RWPE2 (cell line): ENCODE measurements around the gene ABCC4.

Source experiments
- ATAC-seq: fragments of 200-7000 bp; cut with Tn5 transposase; 3 replicates; pipeline ENCODE4 v1.9.1; 2021; ENCODE audit warnings: low read depth
- DNase-seq: peaks from one replicate; pipeline ENCODE4 v3.0.0-alpha.2; 2020; ENCODE audit warnings: low spot score
- H3K27ac ChIP-seq: fragments of 450-650 bp; 2 replicates; pipeline ENCODE4 v1.5.1; 2017; ENCODE audit warnings: mild to moderate bottlenecking; ENCODE audit not compliant: poor library complexity, severe bottlenecking
- H3K27me3 ChIP-seq: fragments of 250-450 bp; sonication (Bioruptor Pico); 2 replicates; pipeline ENCODE4 v1.5.1; 2021; ENCODE audit warnings: mild to moderate bottlenecking, moderate library complexity; ENCODE audit not compliant: insufficient read depth, poor library complexity, severe bottlenecking
- H3K36me3 ChIP-seq: fragments of 250-450 bp; sonication (Bioruptor Pico); 2 replicates; pipeline ENCODE4 v1.5.1; 2020; ENCODE audit warnings: low read depth, mild to moderate bottlenecking, moderate library complexity
- H3K4me1 ChIP-seq: fragments of 250-450 bp; sonication (Bioruptor Pico); 2 replicates; pipeline ENCODE4 v1.5.1; 2021; ENCODE audit warnings: mild to moderate bottlenecking, moderate library complexity; ENCODE audit not compliant: insufficient read depth, poor library complexity, severe bottlenecking
- H3K4me3 ChIP-seq: fragments of 250-450 bp; sonication (Bioruptor Pico); 2 replicates; pipeline ENCODE4 v1.5.1; 2021; ENCODE audit warnings: mild to moderate bottlenecking, moderate library complexity; ENCODE audit not compliant: severe bottlenecking
- H3K9me3 ChIP-seq: fragments of 250-450 bp; sonication (Bioruptor Pico); 2 replicates; pipeline ENCODE4 v1.5.1; 2021; ENCODE audit warnings: mild to moderate bottlenecking, moderate library complexity; ENCODE audit not compliant: severe bottlenecking
- CTCF ChIP-seq: fragments of 450-650 bp; IDR thresholded peaks from one replicate; pipeline ENCODE4 v1.5.1; 2017; ENCODE audit warnings: mild to moderate bottlenecking, moderate library complexity; ENCODE audit not compliant: poor library complexity, severe bottlenecking

ABCC4 gene

GRCh38 chr13:95261956-95262355, 39.3 kb downstream of the ABCC4 start:
- Histone ChIP-seq H3K36me3 (no peaks in the 10 kb centered on the region), H3K27ac (no peak overlapping the region), H3K4me3 (no peak overlapping the region), H3K4me1 (no peaks in the 10 kb centered on the region), H3K9me3 (no peaks in the 10 kb centered on the region), H3K27me3 (no peaks in the 10 kb centered on the region)
- DNase-seq (no peak), ATAC-seq (no peak)
- no peak for TF ChIP-seq CTCF

- no peak overlapping the region for H3K27ac ChIP-seq
- no peak for ATAC-seq
Observed at GRCh38 chr13:95260031-95260525, 41.2 kb downstream of the ABCC4 start.

GRCh38 chr13:95258619-95259194, 42.5 kb downstream of the ABCC4 start:
- Histone ChIP-seq H3K4me1 (peaks cover 27% of the 10 kb centered on the region), H3K27me3 (no peaks in the 10 kb centered on the region), H3K36me3 (no peaks in the 10 kb centered on the region), H3K27ac (no peak overlapping the region), H3K4me3 (no peak overlapping the region), H3K9me3 (no peaks in the 10 kb centered on the region)
- DNase-seq, result no peak
- no peak for ATAC-seq
- no peak for TF ChIP-seq CTCF

More at GRCh38 chr13:95260031-95260525, 41.2 kb downstream of the ABCC4 start:
- Histone ChIP-seq H3K4me3 (no peak overlapping the region), H3K36me3 (no peaks in the 10 kb centered on the region), H3K27me3 (no peaks in the 10 kb centered on the region), H3K4me1 (peaks cover 14% of the 10 kb centered on the region), H3K9me3 (no peaks in the 10 kb centered on the region)
- no peak for DNase-seq
- no peak for TF ChIP-seq CTCF

GRCh38 chr13:95258098-95258497, 43.2 kb downstream of the ABCC4 start:
- DNase-seq (no peak), ATAC-seq (no peak)
- Histone ChIP-seq H3K27me3 (no peaks in the 10 kb centered on the region), H3K4me1 (peaks cover 27% of the 10 kb centered on the region), H3K9me3 (no peaks in the 10 kb centered on the region), H3K4me3 (no peak overlapping the region), H3K36me3 (no peaks in the 10 kb centered on the region), H3K27ac (no peak overlapping the region)
- TF ChIP-seq CTCF, result no peak

- no peaks in the 10 kb centered on the region for H3K27me3 ChIP-seq
Observed at GRCh38 chr13:95256091-95256490, 45.2 kb downstream of the ABCC4 start.

More at GRCh38 chr13:95256091-95256490, 45.2 kb downstream of the ABCC4 start:
- Histone ChIP-seq H3K9me3 (no peaks in the 10 kb centered on the region), H3K27ac (peak overlapping the region; percentile 16), H3K4me3 (no peak overlapping the region), H3K4me1 (peaks cover 27% of the 10 kb centered on the region), H3K36me3 (no peaks in the 10 kb centered on the region)
- no peak for TF ChIP-seq CTCF
- ATAC-seq, result peak; percentile 98
- peak; percentile 84 for DNase-seq
